ENCODE results near the gene C9orf78. TPM values are rescaled to one million over a fixed set of nuclear protein-coding genes. Genes with fewer than 3 reads are reported as not detected.

C9orf78 gene, protein sequence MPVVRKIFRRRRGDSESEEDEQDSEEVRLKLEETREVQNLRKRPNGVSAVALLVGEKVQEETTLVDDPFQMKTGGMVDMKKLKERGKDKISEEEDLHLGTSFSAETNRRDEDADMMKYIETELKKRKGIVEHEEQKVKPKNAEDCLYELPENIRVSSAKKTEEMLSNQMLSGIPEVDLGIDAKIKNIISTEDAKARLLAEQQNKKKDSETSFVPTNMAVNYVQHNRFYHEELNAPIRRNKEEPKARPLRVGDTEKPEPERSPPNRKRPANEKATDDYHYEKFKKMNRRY
- total RNA-seq = 29.5 and 31.8 TPM in 2 replicates

DNA sequence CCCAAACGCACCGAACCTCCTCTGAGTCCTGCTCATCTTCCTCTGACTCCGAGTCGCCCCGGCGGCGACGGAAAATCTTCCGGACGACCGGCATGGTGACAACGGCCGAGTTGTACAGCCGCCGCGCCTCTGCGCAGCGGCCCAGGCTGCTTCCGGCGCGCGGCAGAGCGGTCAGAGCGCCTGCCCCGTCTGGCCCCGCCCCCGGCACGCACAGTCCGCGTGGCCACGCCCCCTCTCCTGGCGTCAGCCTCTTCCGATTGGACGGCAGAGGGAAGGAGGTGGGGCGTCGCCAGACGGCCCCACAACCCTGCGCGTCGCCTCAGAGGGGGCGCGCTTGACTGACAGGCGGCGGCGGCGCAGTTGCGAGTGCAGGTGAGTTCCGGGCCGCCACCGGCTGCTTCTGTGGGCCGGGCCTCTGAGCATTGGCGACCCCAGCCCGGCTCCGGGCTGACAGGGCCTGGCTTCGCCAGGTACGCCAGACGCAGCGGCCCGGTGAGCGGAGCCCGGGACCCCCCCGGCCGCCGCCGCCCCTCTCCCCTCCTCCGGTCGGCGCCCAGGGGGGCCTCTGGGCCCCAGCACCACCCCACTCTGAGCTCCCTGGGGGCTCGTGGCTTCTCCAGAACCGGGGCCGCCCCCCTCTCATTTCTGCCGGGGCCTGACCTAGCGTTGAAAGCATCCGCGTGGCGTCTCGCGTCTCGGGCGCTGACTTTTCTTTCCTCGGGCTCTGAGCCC lies at the start of gene C9orf78, which contains the start of gene USP20:
C9orf78 (minus strand) TSS at position 148 of the 732 bp plus-strand sequence; CDS start at position 94, 54 bp downstream.
USP20 (plus strand) TSS at position 331 of the 732 bp plus-strand sequence. CDS start 17,098 bp downstream, outside the sequence.

DNA sequence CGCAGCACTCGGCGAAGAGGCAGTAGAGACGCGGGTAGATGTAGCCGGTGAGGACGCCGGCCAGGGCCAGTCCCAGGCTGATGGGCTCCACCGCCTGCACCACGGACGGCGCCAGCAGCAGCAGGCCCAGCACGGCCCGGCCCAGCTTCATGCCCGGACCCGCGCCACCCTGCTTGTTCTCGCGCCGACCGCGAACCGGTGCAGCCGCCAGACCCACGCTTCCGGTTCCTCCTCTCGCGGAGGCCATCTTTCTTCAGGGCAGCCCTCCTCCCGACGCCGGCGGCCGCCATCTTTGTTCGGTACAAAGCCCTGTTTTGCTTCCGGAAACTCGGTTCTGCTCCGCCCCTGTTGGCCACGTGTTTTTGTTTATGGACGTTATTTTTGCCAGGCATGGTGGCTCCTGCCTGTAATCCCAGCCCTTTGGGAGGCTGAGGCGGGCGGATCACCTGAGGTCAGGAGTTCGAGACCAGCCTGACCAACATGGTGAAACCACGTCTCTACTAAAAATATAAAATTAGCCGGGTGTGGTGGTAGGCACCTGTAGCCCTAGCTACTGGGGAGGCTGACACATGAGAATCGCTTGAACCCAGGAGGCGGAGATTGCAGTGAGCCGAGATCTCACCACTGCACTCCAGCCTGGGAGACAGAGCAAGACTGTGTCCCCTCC lies 11.0 kb downstream of the C9orf78 start, which contains the start of gene TOR1A:
TOR1A (minus strand) TSS at position 202 of the 667 bp plus-strand sequence; CDS start at position 151, 51 bp downstream.

DNA sequence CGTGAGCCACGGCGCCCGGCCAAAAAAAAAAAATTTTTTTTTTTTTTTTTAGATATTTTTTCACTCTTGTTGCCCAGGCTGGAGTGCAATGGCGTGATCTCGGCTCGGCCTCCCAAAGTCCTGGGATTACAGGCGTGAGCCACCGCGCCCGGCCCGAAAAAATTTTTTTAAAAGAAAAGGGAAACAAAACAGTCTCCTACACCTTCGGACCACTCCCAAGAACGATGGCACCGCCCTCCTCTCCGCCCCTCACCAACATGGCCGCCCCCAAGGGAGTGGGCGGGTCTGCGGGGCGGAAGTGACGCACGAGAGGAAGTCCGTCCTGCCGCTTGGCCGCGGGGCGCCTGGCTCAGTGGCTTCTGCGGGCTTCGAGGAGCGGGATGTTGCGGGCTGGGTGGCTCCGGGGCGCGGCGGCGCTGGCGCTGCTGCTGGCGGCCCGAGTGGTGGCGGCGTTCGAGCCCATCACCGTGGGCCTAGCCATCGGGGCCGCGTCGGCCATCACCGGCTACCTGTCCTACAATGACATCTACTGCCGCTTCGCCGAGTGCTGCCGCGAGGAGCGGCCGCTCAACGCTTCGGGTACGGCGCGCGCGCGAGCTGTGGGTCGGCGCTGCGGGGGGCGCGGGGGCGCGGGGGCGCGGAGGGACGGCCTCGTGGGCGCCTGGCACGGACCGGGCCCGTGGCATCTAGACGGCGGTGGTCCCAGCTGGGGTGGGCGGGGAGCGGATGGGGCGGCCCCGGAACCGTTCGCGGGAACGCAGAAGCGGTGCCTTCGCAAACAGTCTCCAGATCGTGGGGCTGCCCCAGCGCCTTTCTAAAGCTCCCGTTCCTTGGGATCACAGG lies 32.0 kb downstream of the C9orf78 start, which contains the start of gene TOR1B:
TOR1B (plus strand) TSS at position 352 of the 843 bp plus-strand sequence; CDS start at position 381, 29 bp downstream.

Small RNAs within 50 kb of the gene (small RNA-seq; reads per million reads assigned to genes)
- gene MIR6855 = not detected

Other genes starting within 250 kb of the C9orf78 start
- gene C9orf50, start 214.2 kb downstream of the C9orf78 start, total RNA-seq = not detected in 2 replicates
- 19.8 and 29.6 TPM in 2 replicates for gene NTMT1, start 209.1 kb downstream of the C9orf78 start, total RNA-seq
- gene ASB6, start 193.1 kb downstream of the C9orf78 start, total RNA-seq = 14.8 and 18.5 TPM in 2 replicates
- not detected in 2 replicates for gene PRRX2, start 169.6 kb downstream of the C9orf78 start, total RNA-seq
- gene PTGES, start 82.2 kb downstream of the C9orf78 start, total RNA-seq = not detected in 2 replicates
- 23.1 and 24.9 TPM in 2 replicates for gene TOR1B, start 32.1 kb downstream of the C9orf78 start, total RNA-seq
- gene TOR1A, start 11.1 kb downstream of the C9orf78 start, total RNA-seq = 53.6 and 59.1 TPM in 2 replicates
- 5.7 and 7.3 TPM in 2 replicates for gene USP20, start 183 bp upstream of the C9orf78 start, total RNA-seq
- gene FNBP1, start 207.9 kb upstream of the C9orf78 start, total RNA-seq = 40.5 and 64.9 TPM in 2 replicates
- gene GPR107, start 218.6 kb upstream of the C9orf78 start, total RNA-seq = 29.7 and 30.2 TPM in 2 replicates